ENCODE measurements around the gene AOPEP.

The AOPEP gene

GRCh38 chr9:95061916-95062595 lies 335.6 kb downstream of the AOPEP start:
- ATAC-seq (replicated peaks) = no peak
- H3K36me3 Mint-ChIP-seq (ENCODE audit: insufficient read depth) = peaks cover 4% of the 10 kb centered on the region

GRCh38 chr9:95062596-95063065 lies 336.1 kb downstream of the AOPEP start:
- Mint-ChIP-seq H3K4me3 (no peak overlapping the region), H3K27ac (no peak overlapping the region), H3K9me3 (no peaks in the 10 kb centered on the region), H3K4me1 (ENCODE audit: low read depth in 2 of 2) (no peaks in the 10 kb centered on the region), H3K27me3 (no peaks in the 10 kb centered on the region), H3K36me3 (ENCODE audit: insufficient read depth) (peaks cover 4% of the 10 kb centered on the region)
- ATAC-seq (replicated peaks) (no peak), DNase-seq (no peak)

More at GRCh38 chr9:95061916-95062595, 335.6 kb downstream of the AOPEP start:
- Mint-ChIP-seq H3K27me3 (no peaks in the 10 kb centered on the region), H3K4me3 (no peak overlapping the region), H3K4me1 (ENCODE audit: low read depth in 2 of 2) (no peaks in the 10 kb centered on the region), H3K27ac (no peak overlapping the region), H3K9me3 (no peaks in the 10 kb centered on the region)
- no peak for DNase-seq

GRCh38 chr9:95063300-95063699 lies 336.8 kb downstream of the AOPEP start:
- DNase-seq (no peak), ATAC-seq (replicated peaks) (no peak)
- H3K4me3 Mint-ChIP-seq = no peak overlapping the region
- no peak overlapping the region for H3K27ac Mint-ChIP-seq
- peaks cover 4% of the 10 kb centered on the region for H3K36me3 Mint-ChIP-seq (ENCODE audit: insufficient read depth)
- no peaks in the 10 kb centered on the region for H3K4me1 Mint-ChIP-seq (ENCODE audit: low read depth in 2 of 2)
- H3K27me3 Mint-ChIP-seq = no peaks in the 10 kb centered on the region
- H3K9me3 Mint-ChIP-seq = no peaks in the 10 kb centered on the region

GRCh38 chr9:95065224-95065623 lies 338.7 kb downstream of the AOPEP start:
- ATAC-seq (replicated peaks) (no peak), DNase-seq (no peak)
- Mint-ChIP-seq H3K4me1 (ENCODE audit: low read depth in 2 of 2) (no peaks in the 10 kb centered on the region), H3K4me3 (no peak overlapping the region), H3K27ac (no peak overlapping the region), H3K9me3 (no peaks in the 10 kb centered on the region), H3K27me3 (no peaks in the 10 kb centered on the region), H3K36me3 (ENCODE audit: insufficient read depth) (peaks cover 4% of the 10 kb centered on the region)

- Mint-ChIP-seq H3K4me3 (no peak overlapping the region), H3K27me3 (no peaks in the 10 kb centered on the region), H3K36me3 (ENCODE audit: insufficient read depth) (peaks cover 4% of the 10 kb centered on the region), H3K4me1 (ENCODE audit: low read depth in 2 of 2) (no peaks in the 10 kb centered on the region), H3K9me3 (no peaks in the 10 kb centered on the region), H3K27ac (no peak overlapping the region)
- no peak for DNase-seq
- ATAC-seq (replicated peaks) = no peak
Observed at GRCh38 chr9:95067057-95067456, 340.6 kb downstream of the AOPEP start.

DNA sequence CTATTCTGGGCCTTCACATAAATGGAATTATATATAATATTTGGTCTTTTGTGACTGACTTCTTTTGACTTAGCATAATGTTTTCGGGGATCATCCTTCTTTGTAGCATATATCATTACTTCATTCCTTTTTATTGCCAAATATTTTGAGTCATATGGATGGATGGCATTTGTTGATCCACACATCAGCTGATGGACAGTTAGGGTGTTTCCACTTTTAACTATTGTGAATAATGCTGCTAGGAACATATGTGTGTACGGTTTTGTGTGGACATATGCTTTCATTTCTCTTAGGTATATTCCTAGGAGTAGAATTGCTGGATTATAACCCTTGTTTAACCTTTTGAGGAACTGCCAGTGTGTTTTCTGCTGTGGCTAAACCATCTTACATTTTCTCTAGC lies 341.4 kb downstream of the AOPEP start:
- no peak overlapping the region for H3K4me3 Mint-ChIP-seq
- ATAC-seq (replicated peaks) (no peak), DNase-seq (no peak)
- no peak overlapping the region for H3K27ac Mint-ChIP-seq
- H3K27me3 Mint-ChIP-seq = no peaks in the 10 kb centered on the region
- H3K9me3 Mint-ChIP-seq = no peaks in the 10 kb centered on the region
- H3K36me3 Mint-ChIP-seq (ENCODE audit: insufficient read depth) = peaks cover 4% of the 10 kb centered on the region
- H3K4me1 Mint-ChIP-seq (ENCODE audit: low read depth in 2 of 2) = no peaks in the 10 kb centered on the region

DNA sequence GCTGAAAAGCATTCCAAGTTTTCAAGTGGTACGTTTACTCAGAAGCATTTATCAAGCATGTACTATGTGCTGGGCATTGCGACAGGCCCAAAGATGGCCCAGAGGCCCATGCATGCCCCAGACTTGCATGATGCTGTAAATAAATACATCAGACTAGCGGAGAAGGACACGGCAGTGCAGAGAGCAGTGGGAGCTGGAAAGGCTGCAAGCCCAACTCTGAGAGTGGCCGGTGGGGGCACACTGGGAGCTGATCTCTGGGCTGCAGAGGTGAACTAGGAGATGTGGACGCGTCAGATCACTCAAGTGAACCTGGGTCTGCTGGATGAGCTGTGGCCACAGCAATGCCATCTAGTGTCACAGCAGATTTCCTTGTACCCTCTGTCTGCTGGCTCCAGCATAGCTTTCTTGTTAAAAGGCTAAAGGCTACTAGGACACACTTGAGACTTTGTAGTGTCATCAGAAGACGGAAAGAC lies 344.1 kb downstream of the AOPEP start:
- Mint-ChIP-seq H3K27me3 (no peaks in the 10 kb centered on the region), H3K36me3 (ENCODE audit: insufficient read depth) (no peaks in the 10 kb centered on the region), H3K9me3 (no peaks in the 10 kb centered on the region), H3K4me3 (no peak overlapping the region), H3K27ac (no peak overlapping the region), H3K4me1 (ENCODE audit: low read depth in 2 of 2) (no peaks in the 10 kb centered on the region)
- no peak for ATAC-seq (replicated peaks)
- DNase-seq = no peak

GRCh38 chr9:95071450-95071849 lies 345.0 kb downstream of the AOPEP start:
- no peaks in the 10 kb centered on the region for H3K4me1 Mint-ChIP-seq (ENCODE audit: low read depth in 2 of 2)
- H3K9me3 Mint-ChIP-seq = no peaks in the 10 kb centered on the region
- no peaks in the 10 kb centered on the region for H3K36me3 Mint-ChIP-seq (ENCODE audit: insufficient read depth)
- ATAC-seq (replicated peaks) (no peak), DNase-seq (no peak)
- H3K27me3 Mint-ChIP-seq = no peaks in the 10 kb centered on the region
- no peak overlapping the region for H3K27ac Mint-ChIP-seq
- no peak overlapping the region for H3K4me3 Mint-ChIP-seq

DNA sequence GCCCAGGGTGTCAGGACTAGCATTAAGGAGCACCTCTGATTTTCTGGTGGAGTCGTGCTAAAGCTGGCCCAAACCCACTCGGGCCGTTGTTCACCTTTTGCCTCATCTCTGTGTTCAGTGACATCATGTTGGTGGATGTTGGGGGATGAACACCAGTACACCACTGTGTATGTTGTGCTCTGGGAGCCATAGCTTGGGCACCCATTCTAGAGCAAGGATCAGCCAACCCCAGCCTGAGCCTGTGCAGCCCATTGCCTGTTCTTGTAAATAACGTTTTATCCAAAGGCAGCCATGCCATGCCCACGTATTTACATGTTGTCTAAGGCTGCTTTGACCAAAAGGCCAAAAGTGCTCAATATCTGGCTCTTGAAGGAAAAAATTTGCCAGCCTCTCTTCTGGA lies 345.4 kb downstream of the AOPEP start:
- no peaks in the 10 kb centered on the region for H3K27me3 Mint-ChIP-seq
- ATAC-seq (replicated peaks) (no peak), DNase-seq (no peak)
- H3K36me3 Mint-ChIP-seq (ENCODE audit: insufficient read depth) = no peaks in the 10 kb centered on the region
- no peaks in the 10 kb centered on the region for H3K9me3 Mint-ChIP-seq
- no peak overlapping the region for H3K27ac Mint-ChIP-seq
- H3K4me1 Mint-ChIP-seq (ENCODE audit: low read depth in 2 of 2) = no peaks in the 10 kb centered on the region
- no peak overlapping the region for H3K4me3 Mint-ChIP-seq

DNA sequence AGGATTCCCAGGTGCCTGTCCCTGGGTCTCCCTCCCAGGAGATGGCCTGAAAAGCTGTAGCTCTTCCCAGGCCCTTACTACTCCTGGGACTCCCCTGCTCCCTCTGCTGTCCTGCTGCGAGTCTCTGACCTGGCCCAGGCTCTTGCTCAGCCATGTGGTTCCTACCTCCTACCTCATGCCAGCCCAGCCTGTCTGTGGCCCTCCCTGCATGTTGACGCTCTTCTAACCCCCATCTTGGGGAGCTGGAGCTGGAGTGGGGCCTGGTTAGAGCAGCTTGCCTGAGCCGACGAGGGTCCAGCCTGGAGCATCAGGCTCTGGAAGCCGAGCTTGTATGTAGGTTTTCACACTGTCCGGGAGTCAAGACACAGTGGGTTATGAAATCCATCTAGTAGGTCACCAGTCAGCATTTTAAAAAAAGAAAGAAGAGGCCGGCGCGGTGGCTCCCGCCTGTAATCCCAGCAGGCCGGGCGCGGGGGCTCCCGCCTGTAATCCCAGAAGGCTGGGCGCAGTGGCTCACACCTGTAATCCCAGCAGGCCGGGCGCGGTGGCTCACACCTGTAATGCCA lies 346.6 kb downstream of the AOPEP start:
- no peaks in the 10 kb centered on the region for H3K36me3 Mint-ChIP-seq (ENCODE audit: insufficient read depth)
- no peak for DNase-seq
- ATAC-seq (replicated peaks) = no peak
- no peaks in the 10 kb centered on the region for H3K4me1 Mint-ChIP-seq (ENCODE audit: low read depth in 2 of 2)
- no peaks in the 10 kb centered on the region for H3K9me3 Mint-ChIP-seq
- no peaks in the 10 kb centered on the region for H3K27me3 Mint-ChIP-seq
- no peak overlapping the region for H3K4me3 Mint-ChIP-seq
- no peak overlapping the region for H3K27ac Mint-ChIP-seq

- Mint-ChIP-seq H3K4me3 (no peak overlapping the region), H3K4me1 (ENCODE audit: low read depth in 2 of 2) (no peaks in the 10 kb centered on the region), H3K36me3 (ENCODE audit: insufficient read depth) (no peaks in the 10 kb centered on the region), H3K27me3 (no peaks in the 10 kb centered on the region), H3K9me3 (no peaks in the 10 kb centered on the region), H3K27ac (no peak overlapping the region)
- DNase-seq (no peak), ATAC-seq (replicated peaks) (no peak)
Observed at GRCh38 chr9:95073918-95074317, 347.4 kb downstream of the AOPEP start.

DNA sequence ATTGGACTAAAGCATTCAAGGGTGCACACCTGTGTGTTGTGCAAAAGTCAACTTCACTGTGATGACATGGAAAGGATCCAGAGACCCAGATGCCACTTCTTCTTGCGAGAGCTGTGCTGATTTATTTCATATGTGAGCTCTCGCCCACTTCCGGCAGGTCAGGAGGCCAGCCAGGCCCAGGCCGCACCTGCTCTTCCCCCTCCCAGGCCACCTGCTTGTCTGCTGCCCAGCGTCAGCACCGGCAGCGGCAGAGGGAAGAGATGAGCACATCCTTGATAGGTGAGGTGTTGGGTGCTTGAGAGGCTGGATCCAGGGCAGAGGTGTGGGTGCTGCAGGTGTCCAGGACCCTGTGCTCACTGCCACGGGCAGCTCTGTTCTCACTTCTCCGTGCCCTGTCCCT lies 348.1 kb downstream of the AOPEP start:
- H3K9me3 Mint-ChIP-seq = no peaks in the 10 kb centered on the region
- no peaks in the 10 kb centered on the region for H3K36me3 Mint-ChIP-seq (ENCODE audit: insufficient read depth)
- no peaks in the 10 kb centered on the region for H3K4me1 Mint-ChIP-seq (ENCODE audit: low read depth in 2 of 2)
- H3K27me3 Mint-ChIP-seq = no peaks in the 10 kb centered on the region
- H3K4me3 Mint-ChIP-seq = no peak overlapping the region
- ATAC-seq (replicated peaks) (no peak), DNase-seq (no peak)
- no peak overlapping the region for H3K27ac Mint-ChIP-seq

GRCh38 chr9:95075700-95076099 lies 349.2 kb downstream of the AOPEP start:
- Mint-ChIP-seq H3K27ac (no peak overlapping the region), H3K9me3 (no peaks in the 10 kb centered on the region), H3K4me1 (ENCODE audit: low read depth in 2 of 2) (no peaks in the 10 kb centered on the region), H3K27me3 (no peaks in the 10 kb centered on the region), H3K36me3 (ENCODE audit: insufficient read depth) (no peaks in the 10 kb centered on the region), H3K4me3 (no peak overlapping the region)
- no peak for DNase-seq
- ATAC-seq (replicated peaks) = no peak

GRCh38 chr9:95076696-95077052 lies 350.2 kb downstream of the AOPEP start:
- Mint-ChIP-seq H3K27ac (no peak overlapping the region), H3K4me1 (ENCODE audit: low read depth in 2 of 2) (no peaks in the 10 kb centered on the region), H3K27me3 (no peaks in the 10 kb centered on the region), H3K4me3 (no peak overlapping the region), H3K36me3 (ENCODE audit: insufficient read depth) (no peaks in the 10 kb centered on the region), H3K9me3 (no peaks in the 10 kb centered on the region)
- ATAC-seq (replicated peaks) (no peak), DNase-seq (no peak)

All from effector memory CD8-positive, alpha-beta T cell (primary cell).